Activated CD4-positive, alpha-beta T cell treated with anti-CD3 and anti-CD28 coated beads for 24 hours (primary cell): ENCODE data around the gene NPR3.

Experiments used
- DNase-seq, 2 donors: peaks; one replicate each; pipeline ENCODE4 v3.0.0-alpha.2; 2020; ENCODE audit warnings: low read depth in 2 of 2

The NPR3 gene, protein sequence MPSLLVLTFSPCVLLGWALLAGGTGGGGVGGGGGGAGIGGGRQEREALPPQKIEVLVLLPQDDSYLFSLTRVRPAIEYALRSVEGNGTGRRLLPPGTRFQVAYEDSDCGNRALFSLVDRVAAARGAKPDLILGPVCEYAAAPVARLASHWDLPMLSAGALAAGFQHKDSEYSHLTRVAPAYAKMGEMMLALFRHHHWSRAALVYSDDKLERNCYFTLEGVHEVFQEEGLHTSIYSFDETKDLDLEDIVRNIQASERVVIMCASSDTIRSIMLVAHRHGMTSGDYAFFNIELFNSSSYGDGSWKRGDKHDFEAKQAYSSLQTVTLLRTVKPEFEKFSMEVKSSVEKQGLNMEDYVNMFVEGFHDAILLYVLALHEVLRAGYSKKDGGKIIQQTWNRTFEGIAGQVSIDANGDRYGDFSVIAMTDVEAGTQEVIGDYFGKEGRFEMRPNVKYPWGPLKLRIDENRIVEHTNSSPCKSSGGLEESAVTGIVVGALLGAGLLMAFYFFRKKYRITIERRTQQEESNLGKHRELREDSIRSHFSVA

DNA sequence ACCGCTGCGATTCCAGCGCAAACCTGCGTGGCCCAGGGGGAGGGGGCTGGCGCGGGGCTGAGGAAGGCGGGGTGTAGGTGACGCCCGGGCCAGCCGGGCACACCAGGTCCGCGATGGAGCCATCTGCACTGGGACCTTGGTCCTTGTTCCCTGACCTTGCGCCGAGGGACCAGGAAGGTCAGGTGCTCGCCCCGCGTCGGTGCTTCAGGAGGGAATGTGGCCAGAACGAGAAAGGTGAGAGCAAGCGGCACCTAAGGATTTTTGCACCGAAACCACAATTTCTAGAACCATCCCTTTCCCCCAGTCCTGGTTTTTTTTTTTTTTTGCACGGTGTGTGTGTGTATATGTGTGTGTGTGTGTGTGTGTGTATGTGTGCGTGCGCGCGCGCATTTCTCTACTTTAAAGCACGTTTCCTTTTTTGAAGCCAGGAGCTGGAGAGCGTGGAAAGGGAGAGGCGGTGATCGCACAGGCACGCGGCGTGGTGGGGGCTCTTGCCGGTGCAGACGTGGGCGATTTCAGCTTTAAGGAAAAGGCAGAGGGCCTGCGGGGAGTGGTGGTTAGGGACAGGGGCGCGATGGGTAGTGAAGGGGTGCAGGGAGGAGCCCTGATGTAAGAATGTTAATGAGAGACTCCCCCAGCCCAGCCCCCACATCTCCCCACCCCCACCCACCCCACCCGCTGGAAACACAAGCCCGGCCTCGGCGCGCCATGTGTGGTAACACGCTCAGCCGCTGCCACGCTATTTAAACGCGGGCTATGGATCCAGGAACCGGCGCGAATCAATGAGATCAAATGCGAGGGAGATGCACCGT lies at the start of gene NPR3:
Gene NPR3, plus strand, starts transcription at position 772 of the 812 bp plus-strand sequence. CDS start 456 bp downstream, outside the sequence.
- no peak for DNase-seq

DNA sequence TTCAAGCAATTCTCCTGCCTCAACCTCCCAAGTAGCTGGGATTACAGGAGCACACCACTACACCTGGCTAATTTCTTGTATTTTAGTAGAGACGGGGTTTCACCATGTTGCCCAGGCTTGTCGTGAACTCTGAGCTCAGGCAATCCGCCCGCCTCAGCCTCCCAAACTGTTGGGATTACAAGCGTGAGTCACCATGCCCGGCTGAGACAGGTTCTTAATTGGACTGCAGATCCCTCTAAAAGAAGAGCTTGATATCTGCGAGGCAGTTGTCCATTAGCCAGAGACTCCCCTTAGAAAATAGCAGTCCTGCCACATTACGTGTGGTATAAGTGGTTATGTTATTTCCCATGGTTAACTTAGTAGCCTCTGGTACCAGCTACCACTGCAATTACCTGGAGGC lies 46.6 kb upstream of the NPR3 start:
- DNase-seq = no peak

DNA sequence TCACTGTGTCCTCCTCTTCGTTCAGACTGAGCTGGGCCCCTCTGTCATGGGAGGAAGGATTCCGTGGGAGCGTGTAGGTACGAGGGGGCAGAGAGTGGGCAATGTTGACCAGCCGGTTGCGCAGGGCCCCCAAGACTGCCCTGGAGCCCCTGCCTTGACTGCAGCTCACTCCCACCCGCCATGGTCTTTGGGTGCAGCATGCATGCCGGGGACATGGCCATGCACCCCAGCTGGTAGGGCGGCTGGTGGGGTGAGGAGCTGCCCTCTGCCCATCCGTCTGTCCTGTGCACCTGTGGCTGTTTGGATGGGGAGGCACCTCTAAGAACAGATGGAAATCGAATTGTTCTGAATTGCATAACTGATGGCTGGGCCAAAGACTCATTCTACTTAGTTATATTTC lies 42.6 kb upstream of the NPR3 start:
- no peak for DNase-seq

GRCh38 chr5:32673272-32673671 lies 37.8 kb upstream of the NPR3 start:
- no peak for DNase-seq

DNA sequence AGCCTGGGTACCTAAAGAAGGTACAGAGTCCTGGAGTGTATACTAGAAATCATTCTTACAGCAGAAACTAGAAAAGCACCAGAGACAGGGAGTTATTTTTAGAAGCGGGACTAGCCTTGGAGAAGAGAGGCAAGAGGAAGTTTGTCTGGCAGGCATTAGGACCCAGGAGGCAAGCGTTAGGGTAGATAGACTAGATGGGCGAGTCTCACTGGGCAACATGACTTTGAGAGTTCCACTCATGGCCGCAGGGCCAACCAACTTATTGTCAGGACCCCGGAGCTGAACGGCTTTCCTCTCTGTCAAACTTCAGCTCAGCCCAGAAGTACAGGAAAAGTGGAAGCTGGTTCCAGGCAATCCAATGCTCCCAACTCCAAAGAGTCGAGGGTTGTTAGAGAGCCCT lies 34.1 kb upstream of the NPR3 start:
- DNase-seq = no peak

DNA sequence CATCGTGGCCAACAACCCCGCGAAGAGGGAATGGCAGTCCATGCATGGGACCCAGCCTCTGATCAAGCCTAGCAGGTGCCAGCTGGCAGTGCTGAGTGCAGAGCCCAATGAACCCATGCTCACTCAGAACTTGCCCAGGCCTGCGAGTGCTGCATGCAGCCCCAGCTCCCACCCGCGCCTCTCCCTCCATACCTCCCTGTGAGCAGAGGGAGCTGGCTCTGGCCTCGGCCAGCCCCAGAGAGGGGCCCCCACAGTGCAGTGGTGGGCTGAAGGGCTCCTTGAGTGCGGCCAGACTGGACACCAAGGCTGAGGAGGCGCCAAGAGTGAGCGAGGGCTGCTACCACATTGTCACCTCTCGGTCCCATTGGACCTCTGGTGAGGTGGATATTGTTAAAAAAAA lies 32.6 kb upstream of the NPR3 start:
- DNase-seq = no peak

DNA sequence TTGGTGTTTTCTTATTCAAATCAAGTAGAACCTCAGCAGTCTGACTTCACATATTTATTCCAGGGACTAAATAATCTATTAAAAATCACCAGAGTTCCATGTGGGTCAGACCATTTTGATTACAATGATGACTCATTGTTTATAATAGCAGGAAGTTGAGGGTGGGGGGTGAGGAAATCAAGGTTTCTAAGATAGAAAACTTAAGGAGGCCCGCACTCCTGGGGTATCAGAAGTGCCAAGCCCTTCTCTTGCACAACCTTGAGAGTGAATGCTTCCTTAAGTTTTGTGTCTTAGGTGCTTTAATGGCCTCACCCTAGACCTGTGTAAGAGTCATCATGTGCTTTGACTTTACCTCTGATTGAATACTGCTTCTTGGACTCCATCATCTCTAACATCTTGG lies 31.9 kb upstream of the NPR3 start:
- no peak for DNase-seq

- DNase-seq = no peak
These were observed 30.9 kb upstream of the NPR3 start for GRCh38 chr5:32680183-32680582.

DNA sequence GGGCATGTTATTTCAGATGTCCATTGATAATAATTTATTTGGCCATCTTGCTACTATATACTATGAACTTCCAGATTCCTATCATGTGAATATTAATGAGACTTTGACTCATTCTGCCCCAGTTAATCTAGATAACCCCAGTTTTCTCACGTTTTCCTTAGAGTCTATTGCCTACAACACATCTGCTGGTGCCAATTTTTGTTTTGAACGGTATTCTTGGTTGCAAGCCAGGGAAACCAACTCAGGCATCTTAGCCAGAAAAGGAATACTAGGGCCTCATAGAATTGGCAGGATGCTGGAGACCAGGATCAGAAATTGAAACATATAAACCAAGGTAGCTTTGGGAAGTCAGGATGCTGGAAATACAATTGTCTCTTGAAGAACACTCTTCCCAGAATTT lies 28.0 kb upstream of the NPR3 start:
- no peak for DNase-seq

- no peak for DNase-seq
These were observed 26.9 kb upstream of the NPR3 start for GRCh38 chr5:32684260-32684659.

GRCh38 chr5:32686799-32687498 lies 24.2 kb upstream of the NPR3 start:
- DNase-seq = no peak

DNA sequence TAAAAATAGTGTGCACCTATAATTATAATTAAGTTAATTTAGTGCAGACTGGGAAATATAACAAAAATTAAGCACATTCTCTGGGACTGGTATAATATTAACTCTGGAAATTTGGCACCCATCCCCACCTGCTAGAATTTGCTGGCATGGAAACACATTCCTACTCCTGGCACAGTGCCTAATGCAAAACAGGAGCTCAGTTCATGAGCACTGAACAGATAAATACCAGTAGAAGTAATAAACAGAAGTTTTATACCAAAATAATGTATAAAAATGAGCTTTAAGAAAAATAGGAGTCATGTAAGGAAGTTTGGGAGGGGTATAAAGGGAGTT lies 23.7 kb upstream of the NPR3 start:
- DNase-seq = no peak

GRCh38 chr5:32690153-32690552 lies 21.0 kb upstream of the NPR3 start:
- DNase-seq = no peak

GRCh38 chr5:32690666-32691065 lies 20.5 kb upstream of the NPR3 start:
- no peak for DNase-seq

GRCh38 chr5:32692036-32692746 lies 18.9 kb upstream of the NPR3 start:
- no peak for DNase-seq

DNA sequence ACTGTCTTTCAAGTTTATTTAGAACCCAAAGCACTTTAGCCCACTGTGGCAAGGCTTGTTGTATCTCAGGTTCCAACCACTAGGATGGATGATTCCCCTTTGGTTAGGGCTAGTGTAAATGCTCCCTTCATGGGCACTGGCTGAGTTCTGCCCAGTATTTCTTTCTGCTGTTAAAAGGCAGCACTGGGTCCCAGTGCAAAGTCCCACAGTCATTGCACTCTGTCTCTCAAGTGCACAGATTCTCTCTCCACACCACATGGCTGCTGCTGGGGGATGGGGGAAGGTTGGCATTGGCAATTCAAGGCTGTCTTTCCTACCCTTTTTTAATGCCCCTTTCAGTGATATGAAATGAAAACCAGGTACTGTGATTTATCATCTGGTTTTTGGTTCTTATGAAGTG lies 7.2 kb upstream of the NPR3 start:
- DNase-seq = no peak

GRCh38 chr5:32707418-32707997 lies 3.6 kb upstream of the NPR3 start:
- no peak for DNase-seq

- DNase-seq = no peak
These were observed 2.2 kb upstream of the NPR3 start for GRCh38 chr5:32708949-32709348.

DNA sequence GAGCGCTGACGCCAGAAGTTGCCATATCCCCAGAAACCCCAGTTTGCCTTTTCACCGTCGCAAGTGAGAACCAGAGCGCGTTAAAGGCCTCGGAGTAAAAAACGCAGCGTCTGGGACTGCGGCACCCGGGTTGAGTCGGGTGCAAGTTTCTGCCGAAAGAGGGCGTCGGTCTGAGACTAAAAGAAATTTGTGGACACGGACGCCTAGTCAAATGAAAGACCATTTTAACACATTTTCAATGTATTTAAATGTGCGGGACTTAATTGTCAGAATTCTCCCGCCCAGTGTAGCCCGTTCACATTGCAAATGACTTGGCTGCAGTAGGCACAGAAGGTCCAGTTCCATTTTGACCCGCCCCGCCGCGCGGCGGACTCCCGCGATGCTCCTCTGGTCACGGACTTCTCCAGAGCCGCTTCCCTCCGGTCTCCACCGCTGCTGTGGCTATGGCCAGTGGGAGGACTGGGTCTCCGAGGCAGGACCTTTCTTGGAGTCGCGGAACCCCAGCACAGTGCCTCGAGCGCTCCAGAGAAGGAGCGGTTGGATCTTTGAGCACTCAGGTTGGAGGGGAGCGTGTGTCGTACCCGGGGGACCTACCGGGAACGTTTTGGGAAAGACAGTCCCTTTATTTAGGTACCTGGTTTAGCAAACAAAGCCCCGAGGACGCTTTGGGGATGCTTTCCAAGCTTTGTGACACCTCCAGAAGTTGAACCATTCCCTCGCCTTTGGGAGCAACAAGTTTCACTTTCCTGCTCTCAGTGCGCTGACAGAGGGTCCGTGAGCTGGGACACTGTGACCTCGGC lies 1.2 kb upstream of the NPR3 start:
- peak; percentile 26 to 51 for DNase-seq

DNA sequence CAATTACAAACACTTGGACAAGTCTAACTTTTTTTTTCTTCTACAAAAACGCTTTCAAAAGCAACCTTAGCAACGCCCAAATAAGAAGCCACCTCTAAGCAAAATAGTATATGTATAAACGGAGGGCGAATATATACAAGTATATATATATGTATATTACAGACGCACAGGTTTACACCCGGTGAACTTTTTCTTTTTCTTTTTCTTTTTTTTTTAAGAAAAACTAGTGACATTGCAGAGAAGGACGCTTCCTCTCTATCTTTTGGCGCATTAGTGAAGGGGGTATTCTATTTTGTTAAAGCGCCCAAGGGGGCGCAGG lies 200 bp downstream of the NPR3 start:
- no peak for DNase-seq
